ENCODE measurements around the gene DNAH7.
"Not testable (repeated sequence)": the region's sequence is repeated elsewhere in the genome, so short reads cannot be mapped to it uniquely, and the experiment has no call there.

Gene DNAH7

DNA sequence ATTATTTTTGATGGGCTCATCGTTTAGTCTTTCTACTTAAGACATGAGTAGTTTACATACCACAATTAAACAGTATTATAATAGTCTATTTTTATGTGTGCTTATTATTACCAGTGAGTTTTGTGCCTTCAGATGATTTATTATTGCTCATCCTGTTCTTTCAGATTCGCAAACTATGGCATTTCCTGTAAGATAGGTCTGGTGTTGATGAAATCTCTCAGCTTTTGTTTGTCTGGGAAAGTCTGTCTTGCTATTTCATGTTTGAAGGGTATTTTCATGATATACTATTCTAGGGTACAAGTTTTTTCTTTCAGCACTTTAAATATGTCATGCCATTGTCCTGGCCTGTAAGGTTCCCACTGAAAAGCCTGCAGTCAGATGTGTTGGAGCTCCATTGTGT, 101.3 kb downstream of the DNAH7 start:
- no peak for DNase-seq (ENCODE audit: low read depth in 2 of 2)

DNA sequence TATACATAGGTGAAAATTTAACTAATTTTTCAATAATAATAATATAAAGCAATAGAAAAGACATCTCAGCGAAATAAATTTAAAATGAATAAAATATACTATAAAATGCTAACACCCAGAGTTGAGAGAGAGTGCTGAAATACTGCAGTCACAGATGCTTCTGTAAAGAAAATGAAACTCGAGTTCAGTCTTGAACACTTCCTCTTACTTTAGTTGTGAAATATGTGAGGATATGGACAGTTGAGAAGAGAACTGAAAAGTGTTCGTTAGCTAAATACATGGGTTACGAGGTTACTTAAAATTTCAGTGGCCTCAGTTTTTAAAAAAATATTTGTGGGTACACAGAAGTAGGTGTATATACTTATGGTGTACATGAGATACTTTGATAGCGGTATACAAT, 106.8 kb downstream of the DNAH7 start:
- DNase-seq (ENCODE audit: low read depth in 2 of 2): no peak

DNA sequence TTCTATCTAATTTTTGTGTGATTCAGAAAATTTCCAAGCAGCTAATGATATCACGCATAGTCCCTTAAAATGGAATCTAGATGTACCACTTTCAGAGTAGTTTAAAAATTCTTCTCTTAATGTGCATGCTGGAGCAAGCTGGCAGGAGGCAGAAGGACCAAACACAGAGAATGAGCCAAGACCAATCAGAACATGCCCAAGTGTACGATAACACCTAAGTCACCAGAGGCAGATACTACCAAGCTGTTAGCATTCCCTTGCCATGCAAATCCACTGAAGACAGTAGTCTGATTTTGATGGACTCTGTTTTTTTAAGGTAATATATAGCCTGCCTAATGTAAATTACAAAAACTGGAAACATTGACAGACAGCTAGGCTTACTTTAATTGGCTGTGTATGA, 109.3 kb downstream of the DNAH7 start:
- no peak for DNase-seq (ENCODE audit: low read depth in 2 of 2)

DNA sequence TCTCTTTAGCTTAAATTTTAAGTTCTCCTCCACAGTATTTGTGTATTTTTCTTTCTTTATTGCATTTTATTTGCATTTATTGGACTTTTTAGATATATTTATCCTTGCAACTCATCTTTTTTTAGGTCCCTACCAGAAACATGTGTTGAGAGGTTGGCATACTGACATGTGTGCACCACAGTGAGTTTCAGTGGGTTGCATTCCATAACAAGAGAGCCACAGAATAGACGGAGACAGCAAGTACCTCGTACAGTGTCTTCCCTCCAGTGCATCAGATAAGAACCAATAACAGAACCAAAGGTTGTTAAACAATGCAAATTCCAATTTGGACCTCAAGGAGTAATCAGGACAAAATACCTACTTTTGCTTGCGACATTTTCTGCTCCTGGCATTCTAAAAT, 111.9 kb downstream of the DNAH7 start:
- no peak for DNase-seq (ENCODE audit: low read depth in 2 of 2)

DNA sequence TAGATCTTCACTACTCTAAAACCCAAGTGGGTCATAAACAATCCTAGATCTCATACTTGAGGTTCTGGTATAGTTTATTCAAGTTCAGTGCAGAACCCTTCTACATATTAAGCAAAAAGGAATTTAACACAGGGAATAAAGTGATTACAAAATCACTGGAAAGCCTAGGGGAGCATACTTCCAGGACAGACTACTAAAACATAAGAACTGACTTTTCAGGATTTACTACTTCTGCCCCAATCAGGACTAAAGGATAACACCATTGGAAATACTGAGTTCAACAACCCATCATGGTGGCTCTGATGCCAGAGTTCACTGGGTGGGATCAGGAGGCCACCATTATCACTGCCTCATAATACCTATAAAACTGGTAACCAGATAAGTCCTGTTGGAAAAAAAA, 123.6 kb downstream of the DNAH7 start:
- no peak for DNase-seq (ENCODE audit: low read depth in 2 of 2)

DNA sequence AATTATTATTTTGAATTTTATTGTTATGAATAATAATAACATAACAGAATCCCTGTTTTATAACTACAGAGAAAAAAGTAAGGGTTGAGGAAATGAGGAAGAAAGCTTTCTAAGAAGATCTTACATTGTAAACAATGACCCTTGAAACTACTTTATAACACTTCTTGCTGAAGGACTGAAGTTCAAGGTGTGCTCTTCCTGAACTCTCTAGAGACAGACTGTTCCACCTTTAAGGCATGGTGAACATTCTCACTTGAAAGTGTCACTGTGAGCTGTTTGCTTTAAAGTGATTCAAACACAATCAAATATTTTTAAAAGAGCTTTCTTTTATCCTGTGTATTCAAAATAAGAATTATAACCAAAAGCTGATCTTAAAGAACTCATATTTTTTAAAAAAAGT, 131.5 kb downstream of the DNAH7 start:
- no peak for DNase-seq (ENCODE audit: low read depth in 2 of 2)

DNA sequence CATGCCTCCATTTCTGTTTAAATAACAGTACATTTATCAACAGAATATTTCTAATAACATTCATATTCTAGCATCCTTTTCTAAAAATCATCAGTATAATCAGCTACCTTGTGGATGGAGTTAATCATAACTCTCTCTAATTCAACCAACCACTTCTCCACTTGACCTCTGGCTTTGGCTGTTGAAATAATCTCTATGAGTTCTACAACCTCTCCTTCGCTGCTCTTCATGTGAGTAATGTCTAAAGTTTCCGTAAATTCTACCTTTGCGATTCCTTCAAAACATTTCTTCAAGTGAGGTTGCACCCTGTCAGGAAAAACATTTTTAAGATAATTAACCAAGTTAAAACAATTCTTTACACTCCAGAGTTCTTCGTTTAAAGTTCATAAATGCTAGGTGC, 134.2 kb downstream of the DNAH7 start:
- DNase-seq (ENCODE audit: low read depth in 2 of 2): no peak

DNA sequence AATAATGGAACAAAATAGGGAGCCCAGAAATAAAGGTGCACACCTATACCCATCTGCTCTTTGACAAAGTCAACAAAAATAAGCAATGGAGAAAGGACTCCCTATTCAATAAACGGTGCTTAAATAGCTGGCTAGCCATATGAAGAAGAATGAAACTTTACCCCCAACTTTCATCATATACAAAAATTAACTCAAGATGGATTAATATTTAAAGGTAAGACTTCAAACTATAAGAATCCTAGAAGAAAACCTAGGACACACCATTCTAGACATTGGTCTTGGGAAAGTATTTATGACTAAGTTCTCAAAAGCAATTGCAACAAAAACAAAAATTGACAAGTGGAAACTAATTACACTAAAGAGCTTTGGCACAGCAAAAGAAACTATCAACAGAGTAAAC, 139.1 kb downstream of the DNAH7 start:
- no peak for DNase-seq (ENCODE audit: low read depth in 2 of 2)

DNA sequence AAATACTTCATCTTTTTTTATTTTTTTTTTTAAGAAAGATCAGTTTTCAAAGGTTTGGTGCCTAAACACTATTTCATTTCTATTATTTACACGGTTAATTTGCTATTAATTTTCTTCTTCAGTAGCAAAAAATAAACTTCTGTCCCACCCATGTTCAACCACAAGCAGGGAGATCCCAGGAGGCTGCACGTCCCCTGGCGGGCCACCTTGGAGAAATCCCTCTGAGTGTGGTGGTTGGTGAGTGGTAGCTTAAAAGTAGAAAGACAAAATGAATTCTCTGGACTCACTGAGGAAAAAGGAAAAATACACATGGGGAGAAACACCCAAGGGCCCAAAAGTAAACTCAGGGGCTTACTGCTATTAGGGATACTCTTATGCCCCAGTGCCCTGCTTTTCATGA, 143.5 kb downstream of the DNAH7 start:
- DNase-seq (ENCODE audit: low read depth in 2 of 2): no peak

DNA sequence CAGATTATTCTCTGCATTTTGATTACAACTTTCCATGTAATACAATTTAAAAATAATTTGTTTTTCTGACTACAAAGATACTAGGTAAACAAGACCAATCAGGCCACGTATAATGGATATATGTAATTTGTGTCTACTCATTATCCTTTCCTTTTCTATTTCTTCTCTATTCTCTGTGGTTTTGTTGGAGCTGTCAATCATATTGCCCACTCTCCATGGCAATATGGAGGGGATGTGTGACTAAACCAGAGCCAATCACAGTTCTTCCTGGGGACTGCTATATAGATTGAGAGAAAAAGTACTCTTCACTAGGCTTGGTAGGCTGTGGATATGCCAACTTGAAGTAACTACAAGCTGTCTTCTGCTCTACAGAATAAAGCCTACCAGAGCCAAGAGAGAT, 144.7 kb downstream of the DNAH7 start:
- DNase-seq (ENCODE audit: low read depth in 2 of 2): no peak

DNA sequence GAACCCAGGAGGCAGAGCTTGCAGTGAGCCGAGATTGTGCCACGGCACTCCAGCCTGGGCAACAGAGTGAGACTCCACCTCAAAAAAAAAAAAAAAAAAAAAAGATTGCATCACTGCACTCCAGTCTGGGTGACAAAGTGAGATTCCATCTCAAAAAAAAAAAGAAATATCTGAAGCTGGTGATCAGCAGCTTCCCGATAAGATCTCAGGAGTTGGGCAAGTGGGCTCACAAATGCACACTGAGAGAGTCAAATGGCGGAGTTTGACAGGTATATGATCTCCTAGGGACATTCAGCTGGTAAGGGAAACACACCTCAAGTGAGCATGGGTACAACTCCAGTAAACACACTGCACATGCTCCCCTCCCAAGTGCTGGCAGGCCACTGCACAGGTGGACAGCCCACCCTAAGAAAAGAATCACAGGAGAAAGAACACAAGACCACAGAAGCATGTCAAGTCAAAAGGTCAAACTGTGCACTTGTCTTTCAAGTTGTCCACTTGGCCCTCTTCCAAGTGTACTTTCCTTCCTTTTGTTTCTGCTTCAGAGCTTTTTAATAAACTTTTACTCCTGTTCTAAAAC, 151.5 kb downstream of the DNAH7 start:
- DNase-seq (ENCODE audit: low read depth in 2 of 2): not testable (repeated sequence)

DNA sequence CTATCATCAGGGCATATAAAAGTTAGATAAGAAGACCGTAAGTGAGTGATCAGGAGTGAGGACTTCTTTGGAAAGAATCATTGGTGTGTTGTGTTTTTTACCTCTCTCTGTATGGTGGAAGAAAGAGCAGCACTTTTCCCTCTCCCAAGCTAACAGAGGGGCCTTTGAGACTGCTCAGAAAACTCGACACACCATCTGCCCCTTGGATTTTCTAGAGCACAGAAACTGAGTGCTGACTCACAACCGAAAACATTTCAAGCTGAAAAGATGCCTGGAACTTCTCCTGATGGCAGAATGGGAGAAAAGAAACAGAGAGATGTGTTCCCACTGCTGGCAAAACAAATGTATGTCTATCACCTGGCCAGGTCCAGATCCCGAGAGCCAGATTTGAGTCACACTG, 156.6 kb downstream of the DNAH7 start:
- no peak for DNase-seq (ENCODE audit: low read depth in 2 of 2)

DNA sequence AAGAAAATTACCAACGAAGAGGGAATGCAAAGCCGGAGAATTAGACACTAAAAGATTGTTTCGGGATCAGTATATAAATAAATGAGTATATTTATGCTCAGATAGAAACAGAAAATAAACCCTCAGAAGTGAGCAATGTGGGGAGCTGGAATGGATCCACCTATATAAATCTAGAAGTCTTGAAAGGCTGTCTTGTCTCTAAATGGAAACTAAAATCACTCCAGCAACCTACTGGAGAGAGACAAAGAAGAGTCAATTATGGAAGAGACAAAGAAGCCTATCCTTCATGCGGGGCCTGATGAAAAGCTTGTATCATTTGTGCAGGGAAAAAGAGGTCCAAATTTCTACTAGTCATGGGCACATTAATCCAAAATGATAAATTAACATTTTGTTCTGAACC, 158.1 kb downstream of the DNAH7 start:
- no peak for DNase-seq (ENCODE audit: low read depth in 2 of 2)

DNA sequence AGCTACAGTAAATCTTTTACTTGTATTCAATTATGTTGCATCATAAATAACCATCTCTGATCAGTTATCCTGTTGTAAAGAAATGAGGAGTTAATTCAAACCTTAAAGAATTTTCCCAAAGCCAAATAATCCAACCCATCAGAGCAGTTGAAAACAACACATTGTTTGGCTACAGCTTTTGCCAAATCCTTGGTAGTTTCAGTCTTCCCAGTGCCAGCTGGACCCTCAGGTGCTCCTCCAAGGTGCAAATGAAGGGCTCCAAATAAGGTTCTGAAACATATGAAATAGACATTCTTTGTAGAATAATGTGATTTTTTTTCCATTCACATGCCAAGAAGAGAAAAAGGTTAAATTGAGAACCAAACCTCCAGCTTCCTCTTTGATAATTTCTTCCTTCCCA, 158.7 kb downstream of the DNAH7 start:
- no peak for DNase-seq (ENCODE audit: low read depth in 2 of 2)

DNA sequence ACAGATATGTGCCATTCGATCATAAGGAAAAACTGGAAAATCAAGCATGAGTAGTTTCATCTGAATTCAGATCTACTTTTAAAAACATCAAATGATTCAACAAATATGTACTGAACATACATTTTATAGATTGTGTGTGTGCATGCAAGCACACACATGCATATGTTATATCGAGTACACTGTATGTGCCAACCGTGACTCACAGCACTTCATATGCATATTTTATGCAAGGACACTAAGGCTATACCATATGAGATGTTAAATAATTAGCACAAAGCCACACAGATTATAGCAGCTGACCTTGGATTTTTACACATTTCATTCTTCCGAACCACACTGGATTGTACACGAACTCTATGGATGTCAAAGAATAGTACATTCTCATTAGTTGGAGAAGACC, 161.2 kb downstream of the DNAH7 start:
- DNase-seq (ENCODE audit: low read depth in 2 of 2): no peak

DNA sequence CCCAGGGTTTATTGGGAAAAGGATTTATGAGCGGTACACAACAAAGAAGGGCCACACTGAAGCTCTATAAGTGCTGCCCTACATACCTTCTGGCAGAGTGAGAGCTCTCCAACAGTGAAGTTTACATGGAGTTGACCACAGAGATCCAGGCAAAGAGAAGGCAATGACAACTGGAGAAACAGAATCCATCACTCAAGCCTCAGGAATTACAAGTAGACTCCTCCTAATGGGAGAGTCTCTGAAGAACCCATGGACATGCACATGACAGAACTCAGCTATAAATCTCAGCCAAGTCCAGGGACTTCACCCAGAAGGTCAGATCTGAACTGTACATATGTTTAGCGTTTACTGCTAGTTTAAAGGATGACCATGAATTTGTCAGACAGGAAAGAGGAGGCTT, 164.7 kb downstream of the DNAH7 start:
- no peak for DNase-seq (ENCODE audit: low read depth in 2 of 2)

DNA sequence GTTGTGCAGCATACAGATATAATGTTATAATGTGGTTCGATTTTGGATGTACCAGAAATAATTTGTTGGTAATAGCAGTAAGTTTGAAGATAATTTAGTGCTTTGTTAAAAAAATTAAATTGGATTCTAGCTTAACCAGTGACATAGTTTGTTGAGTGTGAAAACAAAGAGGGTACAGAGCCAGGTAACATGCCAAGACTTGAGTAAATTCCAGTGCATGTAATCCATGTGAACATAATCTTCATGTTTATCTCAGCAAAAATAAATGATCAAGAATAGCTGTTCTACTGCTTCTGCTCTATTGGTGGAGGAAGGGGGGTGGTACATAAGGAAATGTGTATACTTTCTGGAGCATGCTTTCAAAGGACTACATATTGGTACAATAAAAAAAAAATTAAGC, 165.8 kb downstream of the DNAH7 start:
- DNase-seq (ENCODE audit: low read depth in 2 of 2): no peak

DNA sequence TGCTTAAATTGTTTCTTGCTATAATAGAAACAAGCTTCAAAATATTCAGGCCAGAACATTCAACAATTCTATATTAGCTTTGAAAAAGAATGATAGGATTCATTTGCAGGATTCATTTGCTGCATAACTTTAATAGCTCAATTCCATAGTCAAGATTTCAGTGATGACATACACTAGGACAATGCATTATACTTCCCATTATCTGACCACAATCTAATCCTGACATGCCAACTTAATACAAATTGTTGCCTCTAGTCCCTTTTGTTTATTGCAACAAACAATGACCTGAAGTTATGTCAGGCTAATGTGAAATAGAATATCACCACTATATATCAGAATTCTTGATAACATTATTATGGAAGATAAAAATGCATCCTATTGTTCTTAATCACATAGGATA, 169.4 kb downstream of the DNAH7 start:
- DNase-seq (ENCODE audit: low read depth in 2 of 2): no peak

DNA sequence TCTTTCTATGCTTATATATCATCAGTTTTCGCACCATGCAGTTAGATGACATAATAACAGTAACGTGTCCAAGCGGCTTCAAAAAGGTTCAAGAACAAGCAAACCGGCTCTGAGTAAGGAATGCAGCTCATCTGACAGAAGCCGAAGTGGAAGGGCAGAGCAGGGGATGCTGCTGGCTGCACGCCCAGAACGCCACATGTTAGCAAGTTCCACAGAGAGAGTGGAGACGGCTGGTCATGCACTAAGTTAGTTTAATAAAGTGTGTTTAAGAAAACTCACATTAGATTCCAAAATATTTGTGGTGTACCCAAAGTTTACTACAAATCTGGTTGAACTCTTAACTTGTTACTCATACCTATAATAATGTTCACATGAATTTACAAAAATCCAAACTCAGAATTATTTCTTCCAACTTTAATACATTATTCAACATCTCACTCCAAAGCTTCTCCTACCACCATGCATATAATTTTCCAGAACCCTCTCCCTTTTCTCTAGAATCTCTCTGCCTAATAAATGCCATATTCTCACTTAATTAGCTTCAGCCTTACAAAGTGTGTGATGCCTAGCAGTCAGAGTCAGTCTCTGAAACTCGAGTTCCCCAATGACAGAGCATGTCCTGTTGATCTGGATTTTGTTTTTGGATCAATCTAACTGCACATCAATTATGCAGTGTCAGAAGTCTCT, 170.0 kb downstream of the DNAH7 start:
- DNase-seq (ENCODE audit: low read depth in 2 of 2): no peak

DNA sequence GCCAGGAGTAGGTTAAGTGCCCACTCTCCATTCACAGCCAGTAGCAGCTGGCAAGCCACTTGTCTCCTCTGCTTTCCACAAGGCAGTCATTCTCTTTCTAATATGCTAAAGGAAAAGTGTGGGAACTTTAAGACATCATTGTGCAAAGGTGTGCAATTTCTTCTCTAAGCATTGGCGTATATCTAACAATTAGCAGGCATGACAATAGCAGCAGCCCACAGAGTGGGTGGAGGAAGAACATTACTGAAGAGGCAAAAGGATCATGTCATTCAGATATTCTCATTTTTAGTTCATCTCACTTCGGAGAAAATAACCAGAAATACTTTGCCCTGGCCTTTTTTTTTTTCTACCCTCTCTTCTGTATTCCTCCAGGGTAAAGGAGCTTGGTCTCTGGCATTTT, 177.6 kb downstream of the DNAH7 start:
- DNase-seq (ENCODE audit: low read depth in 2 of 2): no peak

DNA sequence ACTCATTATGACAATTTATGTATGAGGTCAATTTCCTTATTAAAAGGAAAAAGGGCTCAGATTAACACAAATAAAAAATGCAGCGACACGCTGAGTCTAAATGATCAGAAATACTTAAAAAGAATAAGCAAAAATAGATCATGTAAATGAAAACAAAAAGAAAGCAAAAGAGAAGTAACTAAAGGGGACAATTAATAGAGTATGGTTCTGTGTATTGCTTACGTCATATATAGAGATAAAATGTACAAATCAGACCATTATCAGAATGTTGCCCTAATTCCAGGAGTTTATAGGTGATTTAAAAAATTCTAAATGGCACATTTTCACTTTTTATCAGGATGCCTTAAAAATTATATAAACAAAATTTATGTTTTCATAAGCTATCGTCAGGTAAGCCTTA, 189.5 kb downstream of the DNAH7 start:
- no peak for DNase-seq (ENCODE audit: low read depth in 2 of 2)

DNA sequence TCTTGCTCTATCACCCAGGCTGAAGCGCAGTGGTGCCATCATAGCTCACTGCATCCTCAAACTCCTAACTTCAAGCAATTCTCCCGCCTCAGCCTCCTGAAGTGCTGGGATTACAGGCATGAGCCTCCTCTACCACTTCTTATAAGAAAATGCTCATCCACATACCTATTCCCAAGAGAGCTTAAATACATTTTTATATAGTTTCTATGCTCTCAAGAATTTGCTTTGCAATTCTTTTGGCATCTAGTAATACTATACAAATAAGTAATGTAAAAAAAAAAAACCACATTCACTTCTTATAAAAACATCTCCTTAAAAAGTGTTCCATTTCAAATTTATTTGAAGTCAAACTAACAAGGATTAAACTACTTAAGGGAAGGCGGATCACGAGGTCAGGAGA, 197.3 kb downstream of the DNAH7 start:
- DNase-seq (ENCODE audit: low read depth in 2 of 2): no peak

DNA sequence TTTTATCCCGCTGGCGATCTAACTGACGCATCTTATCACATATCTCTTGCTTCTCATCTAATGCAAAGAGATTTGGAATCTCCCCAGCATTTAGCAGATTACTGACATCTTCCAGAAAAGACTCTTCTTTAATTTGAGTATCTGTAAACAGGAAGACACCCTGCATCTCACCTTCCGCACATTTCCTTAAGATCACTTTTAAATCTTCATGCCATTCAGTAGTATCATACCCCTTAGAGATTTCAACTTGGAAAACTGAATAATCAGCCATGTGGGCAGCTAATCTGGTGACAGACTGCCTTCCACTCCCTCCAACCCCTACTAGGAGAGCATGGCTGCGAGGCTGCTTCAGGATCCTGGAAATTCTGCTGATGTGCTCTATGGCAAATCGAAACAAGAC, 204.3 kb downstream of the DNAH7 start:
- DNase-seq (ENCODE audit: low read depth in 2 of 2): no peak

DNA sequence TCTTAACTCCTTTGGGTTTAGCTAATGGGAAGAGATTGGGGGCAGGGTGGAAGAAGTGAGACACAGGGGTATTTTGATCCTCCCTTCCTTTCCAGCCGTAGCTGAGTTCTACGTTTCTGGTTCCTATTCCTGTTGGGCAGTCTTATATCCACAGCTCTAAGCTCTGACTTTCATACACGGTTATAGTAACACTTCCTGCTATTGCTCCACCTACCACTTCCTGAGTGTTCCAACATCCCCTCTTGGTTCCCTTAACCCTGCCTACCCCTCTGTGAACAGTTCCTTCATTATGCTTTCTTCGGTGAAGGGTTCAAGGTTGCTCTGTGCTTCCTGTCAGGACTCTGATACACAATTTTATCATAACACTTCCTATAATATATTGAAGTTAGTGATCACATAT, 205.1 kb downstream of the DNAH7 start:
- DNase-seq (ENCODE audit: low read depth in 2 of 2): no peak

All from activated CD4-positive, alpha-beta T cell treated with anti-CD3 and anti-CD28 coated beads for 24 hours (primary cell).